ENCODE data around the gene SPTBN1. TPM values are rescaled to one million over a fixed set of nuclear protein-coding genes. Genes with fewer than 3 reads are reported as not detected.

Gene SPTBN1
- total RNA-seq, 1 experiment from 2014 or later: 171 TPM

DNA sequence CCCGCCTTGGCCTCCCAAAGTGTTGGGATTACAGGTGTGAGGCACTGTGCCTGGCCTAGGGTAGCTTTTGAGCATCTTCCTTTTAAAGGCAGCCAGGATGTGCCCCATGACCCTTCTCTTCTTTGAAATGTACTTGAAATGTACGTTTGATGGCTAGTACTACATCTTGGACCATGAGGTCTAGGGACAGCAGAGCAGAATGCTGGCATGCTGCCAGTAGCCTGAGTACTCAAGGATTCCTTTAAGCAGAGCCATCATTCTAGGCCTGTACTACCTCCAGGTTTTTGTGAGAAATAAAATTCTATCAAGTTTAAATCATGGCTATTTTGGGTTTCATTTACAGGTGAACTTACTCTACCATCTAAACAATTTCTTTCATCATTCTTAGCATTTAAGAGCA, 264.4 kb downstream of the SPTBN1 start:
- TF ChIP-seq, protein P1, sequence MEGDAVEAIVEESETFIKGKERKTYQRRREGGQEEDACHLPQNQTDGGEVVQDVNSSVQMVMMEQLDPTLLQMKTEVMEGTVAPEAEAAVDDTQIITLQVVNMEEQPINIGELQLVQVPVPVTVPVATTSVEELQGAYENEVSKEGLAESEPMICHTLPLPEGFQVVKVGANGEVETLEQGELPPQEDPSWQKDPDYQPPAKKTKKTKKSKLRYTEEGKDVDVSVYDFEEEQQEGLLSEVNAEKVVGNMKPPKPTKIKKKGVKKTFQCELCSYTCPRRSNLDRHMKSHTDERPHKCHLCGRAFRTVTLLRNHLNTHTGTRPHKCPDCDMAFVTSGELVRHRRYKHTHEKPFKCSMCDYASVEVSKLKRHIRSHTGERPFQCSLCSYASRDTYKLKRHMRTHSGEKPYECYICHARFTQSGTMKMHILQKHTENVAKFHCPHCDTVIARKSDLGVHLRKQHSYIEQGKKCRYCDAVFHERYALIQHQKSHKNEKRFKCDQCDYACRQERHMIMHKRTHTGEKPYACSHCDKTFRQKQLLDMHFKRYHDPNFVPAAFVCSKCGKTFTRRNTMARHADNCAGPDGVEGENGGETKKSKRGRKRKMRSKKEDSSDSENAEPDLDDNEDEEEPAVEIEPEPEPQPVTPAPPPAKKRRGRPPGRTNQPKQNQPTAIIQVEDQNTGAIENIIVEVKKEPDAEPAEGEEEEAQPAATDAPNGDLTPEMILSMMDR (IDR thresholded peaks at IDR 0.05; ENCODE audit: unreplicated experiment): no peak
- Mint-ChIP-seq H3K27me3 (ENCODE audit: insufficient read depth, unreplicated experiment) (no peaks in the 10 kb centered on the region), H3K4me3 (ENCODE audit: unreplicated experiment) (no peak overlapping the region), H3K36me3 (ENCODE audit: insufficient read depth, unreplicated experiment) (no peaks in the 10 kb centered on the region), H3K4me1 (ENCODE audit: insufficient read depth, unreplicated experiment) (peaks cover 11% of the 10 kb centered on the region), H3K27ac (ENCODE audit: low read depth, unreplicated experiment) (no peak overlapping the region), H3K9me3 (ENCODE audit: unreplicated experiment) (no peaks in the 10 kb centered on the region)
- CTCF ChIA-PET: interaction anchor here (0.6 to 1.0 kb wide), 2 partner anchors 33 to 455 kb away, joined by 4 read pairs; no protein-coding TSS in a partner anchor
- POLR2A ChIA-PET: interaction anchor here (0.6 to 1.1 kb wide), 2 partner anchors 11 to 321 kb away, joined by 3 to 4 read pairs; no protein-coding TSS in a partner anchor
- DNase-seq (ENCODE audit: unreplicated experiment): no peak
- no TSS peak for BruUV-seq (replicated peaks)
- intact Hi-C loops (cut with micrococcal nuclease): loop anchor here (10.0 kb wide), 1 partner anchor 1316 kb away; no protein-coding TSS in a partner anchor

Other genes starting within 250 kb of the SPTBN1 start
- not detected in 2 replicates for gene TSPYL6, start 200.1 kb upstream of the SPTBN1 start, total RNA-seq (2022)